GDM1 (cell line): Measurements from ENCODE around the gene SLC4A1AP.

Experiments
- DNase-seq: peaks from one replicate; lab custom pipeline; 2025; lab: John Stamatoyannopoulos, UW

SLC4A1AP gene

GRCh38 chr2:27741673-27742072 lies 78.0 kb downstream of the SLC4A1AP start:
- DNase-seq = no peak

GRCh38 chr2:27742571-27742970 lies 78.9 kb downstream of the SLC4A1AP start:
- DNase-seq = no peak
